Epithelial cell of prostate (primary cell): ENCODE data around the gene PRR33.

Experiments
- DNase-seq: peaks from one replicate; pipeline ENCODE4 v3.0.0-alpha.2; 2011; ENCODE audit warnings: low read depth, low spot score
- H3K27ac ChIP-seq: fragments of 450-650 bp; 2 replicates; pipeline ENCODE4 v1.5.1; 2017; ENCODE audit warnings: mild to moderate bottlenecking

PRR33 gene

GRCh38 chr11:1868056-1868635 lies 23.5 kb downstream of the PRR33 start:
- no peak for DNase-seq
- H3K27ac ChIP-seq: no peak overlapping the region

DNA sequence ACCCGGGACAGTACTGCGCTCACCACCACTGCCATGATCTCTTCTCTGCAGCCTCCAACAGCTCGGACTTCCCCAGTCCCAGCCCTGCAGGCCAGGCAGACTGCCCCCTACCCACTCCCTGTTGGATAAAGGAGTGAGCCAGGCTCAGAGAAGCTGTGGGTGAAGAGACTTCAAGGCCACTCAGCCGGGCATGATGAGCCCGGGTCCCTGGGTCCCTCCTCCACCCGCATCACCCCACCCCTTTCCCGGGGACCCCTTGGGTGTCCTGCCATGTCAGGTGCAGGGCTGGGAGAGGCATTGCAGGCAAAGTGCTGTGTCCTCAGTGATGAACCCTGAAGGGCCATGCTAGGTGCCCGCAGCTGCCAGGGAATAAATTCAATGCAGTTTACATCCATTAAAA lies 24.3 kb downstream of the PRR33 start:
- H3K27ac ChIP-seq: no peak overlapping the region
- no peak for DNase-seq

GRCh38 chr11:1866776-1867175 lies 24.9 kb downstream of the PRR33 start:
- DNase-seq: no peak
- no peak overlapping the region for H3K27ac ChIP-seq

DNA sequence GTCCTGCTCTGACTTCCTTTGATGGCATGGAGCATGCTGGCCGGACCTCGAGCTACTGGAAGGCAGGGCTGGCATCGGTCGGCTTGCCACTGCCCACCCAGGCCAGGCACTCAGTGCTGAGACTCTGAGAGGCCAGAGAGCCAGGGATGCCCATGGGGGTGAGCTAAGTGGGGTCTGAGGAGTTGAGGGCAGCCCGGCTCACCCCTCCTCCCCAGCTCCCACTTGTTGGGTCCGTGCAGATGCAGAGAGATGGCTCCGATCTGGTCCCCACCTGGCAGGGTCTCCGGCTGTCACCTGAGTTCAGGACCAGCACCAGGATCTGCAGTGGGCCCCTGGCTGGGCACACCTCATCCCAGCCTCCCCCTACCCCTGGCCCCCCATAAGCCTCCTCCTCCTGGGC lies 25.5 kb downstream of the PRR33 start:
- H3K27ac ChIP-seq: no peak overlapping the region
- no peak for DNase-seq

DNA sequence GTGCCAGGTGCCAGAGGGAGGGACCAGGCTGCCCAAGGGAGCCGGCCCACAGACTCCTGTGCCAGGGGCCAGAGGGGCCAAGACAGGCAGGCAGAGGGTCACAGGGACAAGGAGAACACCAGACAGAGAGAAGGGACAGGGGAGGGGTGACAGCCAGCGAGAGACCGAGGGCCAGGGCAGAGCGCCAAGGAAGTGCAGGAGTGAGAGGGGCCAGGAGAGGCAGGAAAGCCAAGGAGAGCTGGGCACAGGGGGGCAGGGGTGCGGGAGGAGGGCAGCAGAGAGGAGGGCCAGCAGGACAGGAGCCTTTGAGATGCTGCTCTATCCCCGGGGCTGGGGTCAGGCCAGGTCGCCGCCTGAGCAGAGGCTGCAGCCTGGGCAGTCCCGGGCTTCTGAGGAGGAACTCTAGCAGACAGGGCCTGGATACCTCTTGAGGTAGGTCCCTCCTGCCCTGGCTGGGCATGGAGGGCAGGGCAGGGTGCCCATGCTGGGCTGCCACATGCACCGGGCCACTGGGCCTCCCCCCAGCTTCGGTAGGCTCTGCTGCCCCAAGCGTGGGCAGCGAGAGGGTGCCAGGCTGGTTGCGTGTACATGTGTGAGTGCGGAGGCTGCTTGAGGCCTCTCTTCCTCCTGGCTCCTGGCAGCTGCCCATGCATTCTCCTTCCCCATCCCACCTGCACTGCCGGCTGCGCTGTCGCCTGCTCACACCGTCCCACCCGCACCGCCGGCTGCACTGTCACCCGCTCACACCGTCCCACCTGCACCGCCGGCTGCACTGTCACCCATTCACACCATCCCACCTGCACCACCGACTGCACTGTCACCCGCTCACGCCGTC lies 26.6 kb downstream of the PRR33 start:
- no peak overlapping the region for H3K27ac ChIP-seq
- DNase-seq: no peak

- H3K27ac ChIP-seq: no peak overlapping the region
- DNase-seq: no peak
These were observed 27.5 kb downstream of the PRR33 start for GRCh38 chr11:1864231-1864630.

DNA sequence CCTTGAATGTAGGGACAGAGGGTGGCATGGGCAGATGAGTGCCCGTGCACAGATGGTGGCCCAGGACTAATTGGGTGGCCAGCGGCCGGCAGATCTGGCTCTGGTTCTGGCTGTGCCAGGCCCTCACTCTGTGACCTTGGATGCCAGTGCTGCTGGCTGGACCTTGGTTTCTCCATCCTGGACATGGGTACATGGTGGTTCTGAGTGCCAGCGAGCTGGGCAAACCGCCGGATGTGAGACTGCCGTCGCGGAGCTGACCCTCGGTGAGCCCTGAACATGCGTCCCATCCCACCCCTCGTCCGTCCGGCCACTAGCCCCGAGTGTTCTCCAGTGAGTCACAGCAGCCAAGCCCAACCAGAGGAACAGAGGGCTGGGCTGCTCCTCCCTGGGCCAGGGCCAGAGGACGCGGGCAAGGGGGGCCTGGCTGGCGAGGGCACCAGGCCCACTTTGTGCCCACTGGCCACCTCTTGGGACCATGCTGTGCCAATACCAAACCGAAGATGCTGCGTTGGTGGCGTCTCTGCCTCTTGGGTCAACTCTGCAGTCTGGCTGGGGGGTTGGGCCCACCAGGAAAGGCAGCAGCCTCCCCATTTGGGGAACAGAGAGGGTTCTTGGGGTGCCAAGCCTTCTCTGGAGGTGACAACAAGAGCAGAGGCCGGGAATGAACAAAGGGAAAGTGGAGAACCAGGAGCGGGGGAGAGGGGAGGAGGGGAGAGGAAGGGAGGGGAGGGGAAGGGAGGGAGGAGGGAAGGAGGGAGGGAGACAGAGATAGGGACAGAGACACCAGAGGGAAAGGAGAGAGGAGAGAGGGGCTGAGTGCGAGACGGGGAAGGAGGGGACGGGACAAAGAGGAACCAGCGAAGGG lies 28.1 kb downstream of the PRR33 start:
- no peak overlapping the region for H3K27ac ChIP-seq
- DNase-seq: peak; percentile 5

DNA sequence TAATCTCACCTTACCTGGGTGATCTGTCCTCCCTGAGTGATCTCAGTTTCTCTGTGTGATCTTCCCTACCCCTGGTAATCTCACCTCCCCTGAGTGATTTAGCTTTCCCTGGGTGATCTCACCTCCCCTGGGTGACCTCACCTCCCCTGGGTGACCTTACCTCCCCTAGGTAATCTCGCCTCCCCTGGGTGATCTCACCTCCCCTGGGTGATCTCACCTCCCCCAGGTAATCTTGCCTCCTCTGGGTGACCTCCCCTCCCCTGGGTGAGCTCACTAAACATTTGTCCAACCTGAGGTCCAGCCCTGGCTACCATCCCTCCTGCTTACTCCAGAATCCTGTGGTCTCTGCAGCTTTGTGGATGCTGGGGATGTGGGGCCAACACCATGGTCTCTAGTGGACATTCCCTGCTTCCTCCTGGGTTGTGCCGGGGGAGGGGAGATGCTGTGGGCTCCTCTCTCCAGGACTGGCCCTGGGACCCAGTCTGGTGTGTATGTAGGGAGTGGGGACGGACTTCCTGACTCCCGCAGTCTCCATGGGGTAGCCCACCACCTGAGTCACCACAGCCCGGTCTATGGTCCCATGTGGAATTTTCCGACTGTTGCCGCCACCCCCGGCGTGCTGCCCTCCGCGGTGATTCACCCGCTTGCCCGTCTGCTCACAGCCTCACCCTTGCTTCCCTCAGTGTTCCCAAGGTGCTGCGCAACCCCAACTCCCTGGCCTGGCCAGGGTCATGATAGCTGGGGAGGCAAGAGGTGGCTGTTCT lies 28.9 kb downstream of the PRR33 start:
- no peak overlapping the region for H3K27ac ChIP-seq

DNA sequence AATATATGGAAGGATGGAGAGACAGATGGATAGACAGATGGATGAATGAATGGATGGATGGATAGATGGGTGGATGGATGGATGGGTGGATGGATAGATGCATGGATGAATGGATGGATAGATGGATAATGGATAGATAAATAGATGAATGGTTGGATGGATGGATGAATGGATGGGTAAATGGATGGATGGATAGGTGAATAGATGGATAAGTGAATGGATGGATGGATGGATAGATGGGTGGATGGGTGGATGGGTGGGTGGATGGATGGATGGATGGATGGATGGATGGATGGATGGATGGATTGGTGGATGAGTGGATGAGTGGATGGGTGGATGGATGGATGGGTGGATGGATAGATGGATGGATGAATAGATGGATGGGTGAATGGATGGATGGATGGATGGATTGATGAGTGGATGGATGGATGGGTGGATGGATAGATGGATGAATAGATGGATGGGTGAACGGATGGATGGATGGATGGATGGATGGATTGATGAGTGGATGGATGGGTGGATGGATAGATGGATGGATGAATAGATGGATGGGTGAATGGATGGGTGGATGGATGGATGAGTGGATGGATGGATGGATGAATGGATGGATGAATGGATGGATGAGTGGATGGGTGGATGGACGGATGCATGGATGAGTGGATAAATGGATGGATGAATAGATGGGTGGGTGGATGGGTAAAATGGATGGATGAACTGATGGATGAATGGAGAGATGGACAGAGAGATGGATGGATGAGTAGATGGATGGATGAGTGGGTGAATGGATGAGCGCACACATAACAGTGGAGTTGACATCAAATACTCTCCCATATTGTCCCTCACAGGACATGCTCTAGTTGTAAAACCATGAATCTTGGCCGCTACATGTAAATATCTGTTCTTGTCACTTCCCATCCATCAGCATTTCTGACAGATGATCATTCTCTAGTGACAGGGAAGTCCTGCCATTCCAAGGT lies 30.0 kb downstream of the PRR33 start:
- DNase-seq: no peak
- no peak overlapping the region for H3K27ac ChIP-seq

More for the DNA sequence above, 28.9 kb downstream of the PRR33 start:
- DNase-seq: no peak

DNA sequence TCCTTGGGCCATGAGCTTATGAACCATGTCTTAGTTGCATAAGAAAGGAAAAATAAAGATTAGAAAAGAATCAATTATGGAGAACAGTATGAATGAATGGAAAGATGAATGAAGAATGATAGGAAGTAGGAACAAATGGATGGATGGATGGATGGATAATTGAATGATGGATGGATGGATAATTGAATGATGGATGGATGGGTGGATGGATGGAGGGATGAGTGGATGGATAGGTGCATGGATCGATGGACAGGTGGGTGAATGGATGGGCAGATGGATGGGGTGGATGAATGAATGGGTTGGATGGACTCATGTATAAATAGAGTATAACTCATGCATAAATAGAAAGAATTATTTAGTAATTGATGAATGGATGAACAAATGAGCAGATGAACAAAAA lies 31.6 kb downstream of the PRR33 start:
- no peak for DNase-seq
- H3K27ac ChIP-seq: no peak overlapping the region

- DNase-seq: no peak
- H3K27ac ChIP-seq: no peak overlapping the region
These were observed 32.7 kb downstream of the PRR33 start for GRCh38 chr11:1859004-1859403.

- H3K27ac ChIP-seq: no peak overlapping the region
- no peak for DNase-seq
These were observed 33.1 kb downstream of the PRR33 start for GRCh38 chr11:1858576-1858975.

DNA sequence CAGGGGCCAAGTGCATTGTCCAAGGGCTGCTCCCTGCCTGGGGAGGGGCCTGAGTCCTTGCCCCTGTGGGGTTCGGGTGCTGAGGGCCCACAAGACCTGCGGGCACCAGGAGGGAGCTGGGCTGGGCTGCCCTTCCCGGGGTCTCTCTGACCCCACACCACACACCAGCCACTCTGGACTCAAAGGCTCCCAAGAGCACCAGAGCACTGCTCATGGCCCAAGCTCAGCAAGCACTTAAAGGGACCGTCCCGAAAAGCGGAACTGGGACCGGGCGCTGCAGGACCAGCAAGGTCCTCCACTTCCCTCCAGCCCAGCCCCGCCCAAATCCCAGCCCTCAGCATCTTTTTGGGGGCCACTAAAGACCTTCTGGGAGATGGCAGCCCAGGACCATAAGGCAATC lies 33.5 kb downstream of the PRR33 start:
- H3K27ac ChIP-seq: no peak overlapping the region
- no peak for DNase-seq

DNA sequence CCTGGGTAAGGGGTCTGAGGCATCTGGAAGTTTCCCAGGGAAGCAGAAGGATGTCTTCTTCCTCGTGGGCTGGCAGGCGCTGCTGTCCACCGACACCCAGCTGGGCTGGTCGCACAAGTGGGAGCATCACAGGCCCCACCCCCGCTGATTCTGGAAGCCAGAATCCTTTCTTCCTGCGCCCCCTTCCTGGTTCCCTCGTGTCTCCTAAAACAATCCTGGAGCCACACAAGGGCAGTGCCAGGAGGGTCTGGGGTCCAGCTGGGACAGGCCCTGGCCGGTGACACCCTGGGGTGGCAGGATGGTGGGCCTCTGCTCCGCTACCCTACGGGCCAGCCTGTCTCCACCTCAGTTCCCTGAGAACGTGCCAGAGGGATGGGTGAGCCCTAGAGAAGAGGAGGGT lies 34.6 kb downstream of the PRR33 start:
- DNase-seq: no peak
- H3K27ac ChIP-seq: no peak overlapping the region

- no peak overlapping the region for H3K27ac ChIP-seq
- DNase-seq: no peak
These were observed 35.2 kb downstream of the PRR33 start for GRCh38 chr11:1856306-1857005.

- H3K27ac ChIP-seq: no peak overlapping the region
These were observed 35.8 kb downstream of the PRR33 start for GRCh38 chr11:1855886-1856265.

DNA sequence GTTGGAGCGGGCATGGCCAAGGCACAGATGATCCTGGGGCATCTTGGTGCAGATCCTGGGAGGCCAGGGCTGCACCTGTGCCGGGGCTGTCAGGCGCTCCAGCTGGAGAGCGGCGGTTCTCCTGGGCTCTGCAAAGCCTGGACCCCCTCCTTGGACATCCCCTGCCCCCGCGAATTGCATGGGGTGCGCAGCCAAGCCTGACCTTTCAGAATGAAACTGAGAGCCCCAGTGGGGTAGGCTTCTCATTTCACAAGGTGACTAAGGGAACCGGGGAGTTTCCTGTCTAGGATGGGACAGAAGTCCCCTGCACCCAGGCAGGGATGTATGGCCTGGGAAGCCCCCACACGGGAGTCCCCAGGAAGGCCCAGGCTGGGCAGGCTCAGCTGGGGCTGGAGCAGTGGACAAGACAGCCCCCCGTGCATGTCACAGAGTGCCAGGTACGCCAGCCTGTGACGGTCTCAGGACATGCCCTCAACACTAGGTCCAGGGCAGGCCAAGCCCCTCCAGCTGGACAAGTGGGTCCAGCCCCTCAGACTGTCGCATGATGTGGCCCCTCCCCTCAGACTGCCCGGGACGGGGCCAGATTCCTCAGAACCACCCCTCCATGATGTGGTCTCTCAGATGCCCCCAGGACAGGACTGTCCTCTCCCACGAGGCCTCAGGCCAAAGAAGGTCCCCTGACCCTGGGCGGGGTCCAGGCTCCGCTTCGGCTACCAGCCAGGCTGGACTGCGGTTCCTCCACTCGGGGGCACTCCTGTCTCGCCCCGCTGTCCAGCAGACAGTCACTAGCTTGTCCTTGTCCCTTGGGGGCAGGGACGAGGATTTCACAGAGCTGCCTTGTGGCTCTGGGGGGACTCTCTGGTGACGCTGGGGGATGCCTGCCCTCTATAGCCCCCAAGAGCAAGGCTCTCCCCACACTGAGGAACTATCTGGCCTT lies 36.5 kb downstream of the PRR33 start:
- no peak overlapping the region for H3K27ac ChIP-seq
- DNase-seq: no peak

More at GRCh38 chr11:1855886-1856265, 35.8 kb downstream of the PRR33 start:
- no peak for DNase-seq
